ENCODE data around the gene MT3. TPM values are rescaled to one million over a fixed set of nuclear protein-coding genes. Genes with fewer than 3 reads are reported as not detected.
A peak's percentile ranks its signal among the peaks of the same experiment; 100 is the strongest.

MT3 gene
- total and polyA plus RNA-seq, 2 of the 13 experiments (the other 11 are each of a cell fraction or from before 2014, with no cell fraction given): not detected

- no peak for TF ChIP-seq ZBTB49 (CRISPR knock-in tag; IDR thresholded peaks at IDR 0.05; ENCODE audit: borderline replicate concordance)
- TF ChIP-seq ZNF639 (CRISPR knock-in tag; conservative IDR thresholded peaks at IDR 0.05): no peak; the same call in 1 of the 2 replicates
- peak; percentile 50; the same call in 1 of the 2 replicates for TF ChIP-seq ZNF501 (CRISPR knock-in tag; IDR thresholded peaks at IDR 0.05)
- no peak; the same call in 1 of the 2 replicates for TF ChIP-seq ZSCAN25 (CRISPR knock-in tag; IDR thresholded peaks at IDR 0.05)
- TF ChIP-seq ZNF138 (CRISPR knock-in tag; IDR thresholded peaks at IDR 0.05; ENCODE audit: low read depth): 0 out of 2 replicates have a peak, but pooled peaks have one; percentile 58
- TF ChIP-seq RBFOX2 (IDR thresholded peaks at IDR 0.05; ENCODE audit: low read depth, low read length): peak; percentile 46; the same call in 1 of the 2 replicates
- TF ChIP-seq CEBPB (IDR thresholded peaks at IDR 0.05; ENCODE audit: borderline replicate concordance, low read depth, low read length): peak; percentile 74; the same call in 1 of the 2 replicates
- TF ChIP-seq JARID2 (CRISPR knock-in tag; IDR thresholded peaks at IDR 0.05; ENCODE audit: insufficient replicate concordance): no peak
- TF ChIP-seq MYC (CRISPR knock-in tag; IDR thresholded peaks at IDR 0.05; ENCODE audit: borderline replicate concordance): peak; percentile 67; the same call in 1 of the 2 replicates
- no peak for TF ChIP-seq GLI4 (CRISPR knock-in tag; IDR thresholded peaks at IDR 0.05; ENCODE audit: borderline replicate concordance)
- peak; percentile 71; the same call in 1 of the 2 replicates for TF ChIP-seq ZNF598 (CRISPR knock-in tag; IDR thresholded peaks at IDR 0.05; ENCODE audit: borderline replicate concordance)
- TF ChIP-seq ZNF562 (CRISPR knock-in tag; IDR thresholded peaks at IDR 0.05; ENCODE audit: borderline replicate concordance): no peak
- peak; percentile 98 for TF ChIP-seq ZNF687 (CRISPR knock-in tag; IDR thresholded peaks at IDR 0.05)
- TF ChIP-seq ESRRA (CRISPR knock-in tag; IDR thresholded peaks at IDR 0.05; ENCODE audit: low read depth): peak; percentile 75
- TF ChIP-seq GABPA (IDR thresholded peaks at IDR 0.05; ENCODE audit: low read depth, low read length): peak; percentile 65
- peak; percentile 92 for TF ChIP-seq GABPA (CRISPR knock-in tag; IDR thresholded peaks at IDR 0.05; ENCODE audit: low read depth)
- peak; percentile 82; the same call in 1 of the 2 replicates for TF ChIP-seq CBX5 (CRISPR knock-in tag; IDR thresholded peaks at IDR 0.05; ENCODE audit: borderline replicate concordance)
- TF ChIP-seq SETDB1 (CRISPR knock-in tag; IDR thresholded peaks at IDR 0.05; ENCODE audit: borderline replicate concordance): no peak
- no peak for TF ChIP-seq CSRNP2 (CRISPR knock-in tag; conservative IDR thresholded peaks at IDR 0.05; ENCODE audit: low read depth)
Observed at GRCh38 chr16:56607109-56607618, 17.8 kb downstream of the MT3 start (continued).

Measured in HepG2 (cell line).